Peyer's patch (tissue), 4 donors: Measurements from ENCODE around the gene GPER1.

Experiments used
- CTCF ChIP-seq, 6 experiments: fragments of 450-650 bp in 4 of 6; fragments of 200-600 bp in 2 of 6; sonication (generic) in 1 of 6; IDR thresholded peaks; one replicate each; pipeline ENCODE4 v1.5.1; 2017 to 2019; ENCODE audit warnings: antibody characterized with exemption in 6 of 6, mild to moderate bottlenecking in 3 of 6, moderate library complexity in 1 of 6
- POLR2A ChIP-seq, 2 donors: fragments of 450-650 bp; IDR thresholded peaks; one replicate each; pipeline ENCODE4 v1.5.1; 2017; ENCODE audit warnings: antibody characterized with exemption in 2 of 2, mild to moderate bottlenecking in 2 of 2, moderate library complexity in 2 of 2

- TF ChIP-seq CTCF (IDR thresholded peaks at IDR 0.05): no peak
- no peak for TF ChIP-seq POLR2A (IDR thresholded peaks at IDR 0.05)
Measured at GRCh38 chr7:1124816-1125602, 37.1 kb downstream of the GPER1 start.
